ENCODE results near the gene ATP9B. TPM values are rescaled to one million over a fixed set of nuclear protein-coding genes. Genes with fewer than 3 reads are reported as not detected.
"Not testable (repeated sequence)": the region's sequence is repeated elsewhere in the genome, so short reads cannot be mapped to it uniquely, and the experiment has no call there.

The ATP9B gene
- total RNA-seq, 1 experiment from 2014 or later = 11.7 TPM

DNA sequence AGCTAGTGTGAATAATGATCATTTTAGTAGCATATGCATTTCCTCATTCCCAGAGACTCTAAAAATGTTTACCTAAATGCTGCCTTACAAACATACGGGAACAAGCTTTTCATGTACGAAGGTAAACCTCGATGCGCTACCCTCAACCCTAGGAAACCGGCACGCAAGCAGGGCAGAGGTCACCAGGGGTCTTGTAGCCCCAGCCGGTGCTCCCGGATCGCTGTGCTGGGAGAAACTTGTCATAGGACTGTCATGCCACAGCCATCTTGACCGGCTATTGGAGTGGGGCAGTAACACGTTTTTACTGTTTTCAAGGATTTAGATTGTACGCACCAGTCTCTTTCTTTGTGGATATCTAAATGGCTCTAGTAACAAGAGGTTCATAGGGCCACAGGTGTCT is 291.7 kb downstream of the ATP9B start:
- no peak for DNase-seq (ENCODE audit: low read depth)

- peak; percentile 62 for DNase-seq (ENCODE audit: low read depth)
Observed at GRCh38 chr18:79361766-79362522, 292.8 kb downstream of the ATP9B start.

DNA sequence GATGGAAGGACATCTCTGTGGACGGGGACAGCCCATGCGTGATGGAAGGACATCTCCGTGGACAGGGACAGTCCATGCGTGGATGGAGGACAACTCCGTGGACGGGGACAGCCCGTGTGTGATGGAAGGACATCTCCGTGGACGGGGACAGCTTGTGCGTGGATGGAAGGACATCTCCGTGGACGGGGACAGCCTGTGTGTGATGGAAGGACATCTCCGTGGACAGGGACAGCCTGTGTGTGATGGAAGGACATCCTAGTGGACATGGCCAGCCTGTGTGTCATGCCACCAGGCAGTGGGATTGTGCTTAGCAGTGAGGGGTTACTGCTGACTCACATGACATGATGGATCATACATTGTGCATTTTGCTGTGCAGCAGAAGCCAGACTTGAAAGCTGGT is 296.5 kb downstream of the ATP9B start:
- no peak for DNase-seq (ENCODE audit: low read depth)

GRCh38 chr18:79366177-79367094 is 297.2 kb downstream of the ATP9B start:
- no peak for DNase-seq (ENCODE audit: low read depth)

DNA sequence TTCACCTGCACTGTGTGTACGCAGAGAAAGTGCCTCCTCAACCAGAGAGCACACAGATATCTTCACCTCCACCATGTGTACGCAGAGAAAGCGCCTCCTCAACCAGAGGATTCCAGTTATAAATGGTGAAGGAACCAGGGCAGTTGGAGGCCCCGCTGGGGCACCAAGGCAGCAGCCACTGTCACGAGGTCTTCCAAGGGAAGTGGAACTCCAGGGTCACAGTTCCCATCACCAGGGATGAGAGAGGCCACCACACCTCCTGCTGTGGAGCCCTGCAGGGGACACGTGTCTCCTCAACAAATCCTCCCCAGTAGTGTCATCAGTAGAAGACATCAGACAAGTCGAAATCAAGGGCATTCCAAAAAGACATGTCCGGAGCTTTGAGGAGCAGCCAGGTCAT is 298.3 kb downstream of the ATP9B start:
- DNase-seq (ENCODE audit: low read depth) = no peak

- DNase-seq (ENCODE audit: low read depth) = no peak
Observed at GRCh38 chr18:79367989-79368388, 298.8 kb downstream of the ATP9B start.

DNA sequence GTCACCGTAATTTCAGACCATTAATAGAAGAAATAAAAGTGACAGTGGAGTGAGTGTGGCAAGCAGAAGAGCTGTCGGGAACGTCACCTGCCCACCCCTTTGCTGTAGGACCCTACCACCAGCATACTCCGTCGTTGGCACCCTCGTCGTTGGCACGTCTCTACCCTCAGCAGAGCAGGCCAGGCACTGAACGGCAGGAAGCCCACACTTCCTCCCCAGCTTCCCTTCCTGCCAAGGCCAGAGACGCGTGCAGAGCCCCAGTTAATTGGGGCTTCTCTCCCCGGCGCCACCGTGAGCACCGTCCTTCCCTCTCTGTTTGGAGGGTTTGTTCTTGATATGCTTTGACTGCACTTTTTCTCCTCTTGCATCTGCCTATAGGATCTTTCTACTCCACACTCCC is 299.5 kb downstream of the ATP9B start:
- no peak for DNase-seq (ENCODE audit: low read depth)

DNA sequence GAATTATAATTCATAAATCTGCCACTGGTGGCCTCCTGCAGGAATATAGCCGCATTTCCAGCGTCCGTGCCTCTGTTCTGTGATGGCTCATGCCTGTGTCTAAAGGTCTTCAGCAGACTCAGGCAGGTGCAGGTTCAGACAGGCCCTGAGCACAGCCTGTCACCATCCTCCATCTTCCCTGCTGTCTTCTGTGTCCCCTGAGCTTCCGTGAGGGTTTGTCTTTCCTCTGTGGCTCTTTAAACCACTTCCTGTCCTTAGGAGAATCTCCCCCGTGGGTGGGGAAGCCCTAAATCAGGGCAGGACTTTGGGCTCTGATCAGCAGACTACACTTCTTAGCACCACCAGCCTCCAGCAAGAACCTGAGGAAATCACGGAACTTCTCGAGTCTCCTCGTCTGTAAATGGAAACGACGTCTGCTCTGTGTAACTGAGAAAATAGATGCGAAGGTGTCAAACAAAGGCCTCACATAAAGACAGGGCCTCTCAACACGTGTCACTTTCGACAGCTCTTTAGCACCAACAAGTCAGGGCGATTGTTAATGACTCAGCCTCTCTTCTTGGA is 302.4 kb downstream of the ATP9B start:
- DNase-seq (ENCODE audit: low read depth) = no peak

- no peak for DNase-seq (ENCODE audit: low read depth)
Observed at GRCh38 chr18:79372461-79372860, 303.3 kb downstream of the ATP9B start.

DNA sequence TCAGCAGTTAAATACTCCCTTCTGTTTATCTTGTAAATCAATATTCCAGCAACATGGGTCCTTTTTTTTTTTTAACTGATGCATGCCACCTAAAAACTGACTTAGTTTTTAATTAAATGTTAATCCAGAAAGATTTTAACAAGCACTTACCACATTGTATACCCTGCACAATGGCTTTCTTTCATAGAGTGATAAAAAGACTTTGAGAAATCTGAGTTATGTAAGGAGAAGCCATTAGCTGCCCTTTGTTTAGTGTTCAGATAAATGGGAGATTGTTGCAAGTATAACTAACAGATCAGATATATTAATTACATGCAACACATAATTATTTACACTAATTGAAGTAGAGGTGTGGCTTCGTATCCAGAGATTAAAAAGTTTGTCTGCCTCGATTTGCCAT is 303.8 kb downstream of the ATP9B start:
- DNase-seq (ENCODE audit: low read depth) = no peak

DNA sequence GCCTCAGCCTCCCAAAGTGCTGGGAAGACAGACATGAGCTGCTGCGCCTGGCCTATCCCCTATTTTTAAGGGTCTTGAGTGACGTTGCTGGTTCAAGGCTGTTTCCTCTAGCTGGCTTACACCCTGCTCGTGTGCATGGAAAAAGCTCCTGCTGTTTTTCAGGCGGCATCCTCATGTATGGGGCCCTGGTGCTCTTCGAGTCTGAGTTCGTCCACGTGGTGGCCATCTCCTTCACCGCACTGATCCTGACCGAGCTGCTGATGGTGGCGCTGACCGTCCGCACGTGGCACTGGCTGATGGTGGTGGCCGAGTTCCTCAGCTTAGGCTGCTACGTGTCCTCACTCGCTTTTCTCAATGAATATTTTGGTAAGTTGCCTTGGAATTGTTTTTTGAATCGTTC is 304.5 kb downstream of the ATP9B start:
- DNase-seq (ENCODE audit: low read depth) = no peak

GRCh38 chr18:79374408-79375171 is 305.4 kb downstream of the ATP9B start:
- no peak for DNase-seq (ENCODE audit: low read depth)

DNA sequence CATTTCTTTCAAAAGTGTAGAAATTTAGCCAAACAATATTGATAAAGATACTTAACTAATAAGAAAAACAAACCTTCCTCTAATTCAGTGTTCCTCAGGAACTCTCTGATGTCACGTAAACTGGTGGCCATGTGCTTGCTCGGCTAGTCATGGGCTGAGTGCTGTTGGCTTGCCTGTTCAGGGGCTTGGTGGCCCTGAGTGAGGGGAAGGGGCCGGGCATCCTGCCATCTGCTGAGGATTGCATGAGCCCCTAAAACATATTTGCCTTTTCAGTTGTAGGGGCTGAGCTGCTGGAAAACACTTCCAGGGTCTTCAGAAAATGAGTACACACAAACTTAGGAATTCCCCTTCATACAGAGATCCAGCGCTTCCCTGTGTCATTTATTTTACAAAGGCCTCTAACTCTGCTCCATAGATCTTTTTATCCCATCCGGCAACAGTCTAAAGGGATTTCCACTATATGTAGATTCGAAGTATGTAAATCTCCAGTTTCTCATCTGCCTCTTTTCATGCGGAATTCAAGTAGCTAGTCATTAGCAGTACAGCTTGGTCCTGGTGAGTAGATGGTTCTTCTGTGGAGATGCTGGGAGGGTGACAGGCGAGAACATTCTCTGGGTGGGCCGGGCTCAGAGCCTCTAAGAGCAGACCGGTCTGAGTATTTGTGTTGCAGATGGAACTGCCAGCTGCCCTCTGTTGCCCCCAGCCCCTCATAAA is 306.4 kb downstream of the ATP9B start:
- DNase-seq (ENCODE audit: low read depth) = no peak

DNA sequence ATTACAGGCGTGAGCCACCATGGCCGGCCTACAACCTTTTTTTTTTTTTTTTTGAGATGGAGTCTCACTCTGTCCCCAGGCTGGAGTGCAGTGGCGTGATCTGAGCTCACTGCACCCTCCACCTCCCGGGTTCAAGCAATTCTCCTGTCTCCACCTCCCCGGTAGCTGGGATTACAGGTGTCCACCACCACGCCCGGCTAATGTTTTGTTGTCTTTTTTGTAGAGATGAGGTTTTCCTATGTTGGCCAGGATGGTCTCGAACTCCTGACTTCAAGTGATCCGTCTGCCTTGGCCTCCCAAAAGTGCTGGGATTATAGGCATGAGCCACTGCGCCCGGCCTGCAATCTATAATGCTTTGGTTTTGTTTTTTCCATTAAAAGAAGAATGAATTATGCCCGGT is 307.5 kb downstream of the ATP9B start:
- not testable (repeated sequence) for DNase-seq (ENCODE audit: low read depth)

- no peak for DNase-seq (ENCODE audit: low read depth)
Observed at GRCh38 chr18:79377187-79377891, 308.1 kb downstream of the ATP9B start.

DNA sequence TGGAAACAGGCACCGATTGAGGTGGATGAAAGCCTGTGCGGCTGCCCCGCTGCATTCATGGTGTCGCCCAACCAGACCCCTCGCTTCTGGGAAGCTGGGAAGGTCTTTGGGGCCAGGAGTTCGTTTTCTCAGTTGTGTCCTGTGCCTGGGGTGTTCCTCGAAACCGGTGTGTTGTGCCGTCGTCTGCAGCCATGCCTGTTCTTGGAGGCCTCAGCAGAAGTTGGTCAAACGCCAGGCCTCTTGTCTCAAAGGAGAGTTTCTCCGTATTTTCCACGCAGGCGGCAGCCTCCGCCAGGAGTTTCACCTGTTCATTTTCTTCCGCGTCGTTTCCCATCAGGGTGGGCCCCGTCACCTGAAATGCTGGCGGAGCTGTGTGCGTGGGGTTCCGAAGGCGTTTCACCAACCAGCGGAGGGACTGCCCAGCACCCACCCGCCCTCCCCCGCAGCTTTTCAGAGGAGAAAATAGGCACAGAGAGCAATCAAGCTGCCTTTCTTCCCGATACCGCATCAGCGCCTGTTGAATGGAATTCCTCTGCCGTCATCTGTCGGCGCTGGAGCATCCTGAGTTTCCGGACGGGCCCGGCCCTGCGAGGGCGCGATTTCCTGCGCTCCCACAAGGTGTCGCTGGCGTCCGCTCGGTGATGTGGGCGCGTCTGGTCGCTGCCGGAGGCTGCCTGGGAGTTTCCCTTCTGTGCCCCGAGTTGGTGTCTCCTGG is 309.5 kb downstream of the ATP9B start:
- DNase-seq (ENCODE audit: low read depth) = peak; percentile 60

- no peak for DNase-seq (ENCODE audit: low read depth)
Observed at GRCh38 chr18:79379251-79379905, 310.2 kb downstream of the ATP9B start.

- no peak for DNase-seq (ENCODE audit: low read depth)
Observed at GRCh38 chr18:79379931-79380815, 311.0 kb downstream of the ATP9B start.
